GM12872 (cell line): ENCODE measurements around the gene SLC12A8.

Experiments used
- CTCF ChIP-seq: IDR thresholded peaks from 3 replicates; pipeline ENCODE4 v1.5.1; 2011; ENCODE audit warnings: low read depth, mild to moderate bottlenecking, low read length, moderate library complexity; ENCODE audit not compliant: insufficient read depth

The SLC12A8 gene

DNA sequence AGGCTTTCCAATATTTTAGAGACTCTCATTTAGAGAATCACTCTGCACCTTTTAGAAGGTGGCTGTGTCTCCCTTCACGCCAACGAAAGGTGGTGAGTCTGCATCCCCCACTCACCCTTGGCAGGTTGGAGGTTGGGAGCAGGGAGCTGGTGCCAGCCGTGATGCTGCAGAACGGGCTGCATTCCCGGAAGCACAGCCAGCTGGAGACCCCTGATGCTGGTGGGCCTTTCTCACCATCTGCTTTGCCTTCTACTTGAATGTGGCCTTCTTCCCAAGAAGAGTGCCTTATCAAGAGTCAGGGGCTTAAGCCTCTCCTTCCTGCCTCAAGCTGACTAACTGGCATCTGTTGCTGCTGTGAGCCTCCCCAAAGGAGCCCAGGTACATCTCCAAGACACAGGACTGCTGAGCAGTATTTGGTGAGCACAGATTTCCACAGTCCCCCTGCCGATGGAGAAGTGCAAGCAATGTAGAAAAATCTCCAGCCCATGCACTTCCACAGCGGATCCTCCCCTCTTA lies 139.1 kb downstream of the SLC12A8 start:
- TF ChIP-seq CTCF, result no peak

GRCh38 chr3:125072749-125073389 lies 139.7 kb downstream of the SLC12A8 start:
- no peak for TF ChIP-seq CTCF

- no peak for TF ChIP-seq CTCF
Observed at GRCh38 chr3:125072301-125072700, 140.2 kb downstream of the SLC12A8 start.

GRCh38 chr3:125069968-125070745 lies 142.4 kb downstream of the SLC12A8 start:
- no peak for TF ChIP-seq CTCF

DNA sequence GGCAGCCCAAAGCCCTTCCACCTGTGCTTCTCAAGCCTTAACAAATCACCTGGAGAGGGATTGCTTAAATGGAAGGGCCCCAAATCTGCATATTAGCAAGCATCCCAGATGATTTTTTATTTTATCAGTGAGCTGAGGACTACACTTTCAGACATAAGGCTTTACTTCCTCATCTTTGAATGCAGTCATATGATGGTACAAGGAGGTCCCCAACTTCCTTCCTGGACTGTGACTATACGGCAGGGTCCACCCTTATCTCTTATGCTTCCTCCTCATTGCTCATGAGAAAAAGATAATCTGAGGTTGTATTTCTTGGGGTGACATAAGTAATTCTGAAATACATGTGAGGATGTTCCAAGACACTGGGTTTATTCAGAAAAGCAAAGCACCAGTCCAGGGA lies 143.1 kb downstream of the SLC12A8 start:
- no peak for TF ChIP-seq CTCF

- no peak for TF ChIP-seq CTCF
Observed at GRCh38 chr3:125068265-125068664, 144.3 kb downstream of the SLC12A8 start.

GRCh38 chr3:125067225-125067624 lies 145.3 kb downstream of the SLC12A8 start:
- TF ChIP-seq CTCF, result no peak
